ENCODE measurements around the gene TMEM178B.

Gene TMEM178B

DNA sequence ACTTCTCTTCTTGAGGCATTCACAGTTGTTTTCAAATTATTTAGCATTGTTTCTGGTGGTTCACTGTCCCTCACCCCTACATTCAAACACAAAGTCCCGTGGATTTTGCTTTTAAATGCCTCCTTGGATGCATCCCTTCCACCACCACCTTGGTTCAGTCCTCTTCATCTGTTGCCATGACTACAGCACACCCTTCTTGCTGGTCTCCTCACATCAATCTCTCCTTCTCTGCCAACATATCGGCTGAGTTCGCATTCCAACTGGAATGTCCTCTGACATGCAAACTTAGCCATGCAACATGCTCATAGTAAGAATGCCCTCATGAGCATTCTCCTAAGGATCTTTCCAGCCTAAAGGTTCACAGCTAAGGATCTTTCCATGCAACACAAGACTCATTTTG lies 279.1 kb downstream of the TMEM178B start:
- no peak for DNase-seq (ENCODE audit: low read depth)
- TF ChIP-seq, protein P1, sequence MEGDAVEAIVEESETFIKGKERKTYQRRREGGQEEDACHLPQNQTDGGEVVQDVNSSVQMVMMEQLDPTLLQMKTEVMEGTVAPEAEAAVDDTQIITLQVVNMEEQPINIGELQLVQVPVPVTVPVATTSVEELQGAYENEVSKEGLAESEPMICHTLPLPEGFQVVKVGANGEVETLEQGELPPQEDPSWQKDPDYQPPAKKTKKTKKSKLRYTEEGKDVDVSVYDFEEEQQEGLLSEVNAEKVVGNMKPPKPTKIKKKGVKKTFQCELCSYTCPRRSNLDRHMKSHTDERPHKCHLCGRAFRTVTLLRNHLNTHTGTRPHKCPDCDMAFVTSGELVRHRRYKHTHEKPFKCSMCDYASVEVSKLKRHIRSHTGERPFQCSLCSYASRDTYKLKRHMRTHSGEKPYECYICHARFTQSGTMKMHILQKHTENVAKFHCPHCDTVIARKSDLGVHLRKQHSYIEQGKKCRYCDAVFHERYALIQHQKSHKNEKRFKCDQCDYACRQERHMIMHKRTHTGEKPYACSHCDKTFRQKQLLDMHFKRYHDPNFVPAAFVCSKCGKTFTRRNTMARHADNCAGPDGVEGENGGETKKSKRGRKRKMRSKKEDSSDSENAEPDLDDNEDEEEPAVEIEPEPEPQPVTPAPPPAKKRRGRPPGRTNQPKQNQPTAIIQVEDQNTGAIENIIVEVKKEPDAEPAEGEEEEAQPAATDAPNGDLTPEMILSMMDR (IDR thresholded peaks at IDR 0.05; ENCODE audit: control insufficient read depth, extremely low read depth, insufficient read depth) = no peak

DNA sequence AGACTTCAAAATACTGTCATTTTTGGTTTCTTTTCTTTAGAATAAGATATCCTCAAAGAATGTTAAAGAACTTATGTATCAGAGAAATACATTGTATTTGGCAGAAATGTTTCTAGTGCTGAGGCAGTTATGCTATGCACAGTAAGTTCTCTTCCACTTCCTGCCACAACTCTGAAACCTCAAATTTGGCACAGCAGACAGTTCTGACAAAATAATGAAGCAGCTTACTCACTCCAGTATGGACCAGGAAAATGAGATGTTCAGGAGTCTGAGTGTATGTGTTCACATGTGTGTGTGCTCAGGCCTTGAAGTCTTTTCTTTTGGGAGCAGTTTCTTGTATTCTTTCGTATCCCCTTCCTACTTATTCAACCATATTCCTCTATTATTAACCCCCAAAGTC lies 280.4 kb downstream of the TMEM178B start:
- TF ChIP-seq, protein P1 (IDR thresholded peaks at IDR 0.05; ENCODE audit: control insufficient read depth, extremely low read depth, insufficient read depth) = no peak
- no peak for DNase-seq (ENCODE audit: low read depth)
- H3K4me3 ChIP-seq (ENCODE audit: low read depth, low read length) = no peak overlapping the region

More for the DNA sequence above, 279.1 kb downstream of the TMEM178B start:
- H3K4me3 ChIP-seq (ENCODE audit: low read depth, low read length) = no peak overlapping the region

DNA sequence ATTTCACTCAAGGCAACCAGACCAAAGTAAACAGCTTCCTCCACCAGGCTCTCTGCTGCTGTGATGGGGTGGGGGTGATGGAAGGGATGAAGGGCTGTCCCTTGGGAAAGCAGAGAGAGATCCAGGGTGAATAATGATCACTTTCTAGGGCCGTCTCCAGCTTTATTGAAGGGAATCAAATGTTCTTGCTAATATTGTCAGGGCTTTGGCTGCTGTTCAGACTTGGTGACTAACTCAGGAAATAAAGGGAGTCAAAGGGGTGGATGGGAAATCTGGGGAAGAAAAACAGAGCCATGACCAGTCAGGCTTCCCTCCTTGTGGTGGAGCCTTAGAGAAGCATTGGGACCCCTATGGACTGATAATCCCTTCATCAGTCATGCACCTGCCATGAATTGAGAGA lies 281.2 kb downstream of the TMEM178B start:
- H3K4me3 ChIP-seq (ENCODE audit: low read depth, low read length) = no peak overlapping the region
- TF ChIP-seq, protein P1 (IDR thresholded peaks at IDR 0.05; ENCODE audit: control insufficient read depth, extremely low read depth, insufficient read depth) = no peak
- no peak for DNase-seq (ENCODE audit: low read depth)

DNA sequence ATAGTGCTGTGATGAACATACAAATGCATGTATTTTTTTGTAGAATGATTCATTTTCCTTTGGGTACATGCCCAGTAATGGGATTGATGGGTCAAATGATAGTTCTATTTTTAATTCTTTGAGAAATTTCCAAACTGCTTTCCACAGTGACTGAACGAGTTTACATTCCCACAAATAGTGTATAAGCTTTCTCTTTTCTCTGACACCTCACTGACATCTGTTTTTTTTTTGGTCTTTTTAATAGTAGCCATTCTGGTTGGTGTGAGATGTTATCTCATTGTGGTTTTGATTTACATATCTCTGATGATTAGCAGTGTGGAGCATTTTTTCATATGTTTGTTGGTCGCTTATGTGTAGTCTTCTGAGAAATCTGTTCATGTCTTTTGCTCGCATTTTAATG lies 282.3 kb downstream of the TMEM178B start:
- TF ChIP-seq, protein P1 (IDR thresholded peaks at IDR 0.05; ENCODE audit: control insufficient read depth, extremely low read depth, insufficient read depth) = no peak
- H3K4me3 ChIP-seq (ENCODE audit: low read depth, low read length) = no peak overlapping the region
- DNase-seq (ENCODE audit: low read depth) = no peak

DNA sequence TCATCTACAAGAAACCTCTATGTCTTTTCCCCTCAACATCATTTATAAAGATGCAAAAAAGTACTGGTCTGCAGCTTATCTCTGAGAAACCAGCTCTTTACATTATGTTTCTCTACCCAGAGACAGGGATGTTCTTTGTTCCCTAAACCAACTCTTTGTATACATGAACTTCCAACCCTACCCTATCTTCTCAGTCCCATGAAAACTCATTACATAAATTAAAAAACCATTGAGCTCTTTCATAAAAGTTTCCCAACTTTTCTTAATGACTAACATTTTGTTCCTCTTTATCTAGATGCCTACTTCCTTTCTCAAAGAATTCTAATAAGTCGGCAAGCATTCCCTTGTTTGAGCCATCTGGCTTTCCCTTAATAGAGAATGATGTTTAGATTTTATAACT lies 284.5 kb downstream of the TMEM178B start:
- no peak overlapping the region for H3K4me3 ChIP-seq (ENCODE audit: low read depth, low read length)
- no peak for DNase-seq (ENCODE audit: low read depth)
- TF ChIP-seq, protein P1 (IDR thresholded peaks at IDR 0.05; ENCODE audit: control insufficient read depth, extremely low read depth, insufficient read depth) = no peak

DNA sequence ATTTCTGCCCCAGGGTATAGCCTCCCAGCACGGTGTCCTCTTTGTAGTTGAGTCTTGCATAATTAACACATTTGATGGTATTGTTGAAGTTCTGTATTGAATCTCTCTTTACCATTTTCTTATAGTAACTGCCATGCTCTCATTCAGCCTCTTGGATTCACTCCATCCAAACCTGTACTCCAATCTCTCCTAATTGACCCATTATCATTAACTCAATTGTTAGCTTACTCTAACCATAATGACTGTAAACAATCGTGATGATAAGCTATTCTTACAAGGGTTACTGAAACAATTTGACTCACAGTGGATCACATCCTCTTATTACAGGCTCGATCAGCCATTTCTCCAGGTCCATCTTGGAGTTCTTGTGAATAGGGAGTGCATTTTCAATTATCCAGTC lies 285.4 kb downstream of the TMEM178B start:
- TF ChIP-seq, protein P1 (IDR thresholded peaks at IDR 0.05; ENCODE audit: control insufficient read depth, extremely low read depth, insufficient read depth) = no peak
- no peak overlapping the region for H3K4me3 ChIP-seq (ENCODE audit: low read depth, low read length)
- no peak for DNase-seq (ENCODE audit: low read depth)

DNA sequence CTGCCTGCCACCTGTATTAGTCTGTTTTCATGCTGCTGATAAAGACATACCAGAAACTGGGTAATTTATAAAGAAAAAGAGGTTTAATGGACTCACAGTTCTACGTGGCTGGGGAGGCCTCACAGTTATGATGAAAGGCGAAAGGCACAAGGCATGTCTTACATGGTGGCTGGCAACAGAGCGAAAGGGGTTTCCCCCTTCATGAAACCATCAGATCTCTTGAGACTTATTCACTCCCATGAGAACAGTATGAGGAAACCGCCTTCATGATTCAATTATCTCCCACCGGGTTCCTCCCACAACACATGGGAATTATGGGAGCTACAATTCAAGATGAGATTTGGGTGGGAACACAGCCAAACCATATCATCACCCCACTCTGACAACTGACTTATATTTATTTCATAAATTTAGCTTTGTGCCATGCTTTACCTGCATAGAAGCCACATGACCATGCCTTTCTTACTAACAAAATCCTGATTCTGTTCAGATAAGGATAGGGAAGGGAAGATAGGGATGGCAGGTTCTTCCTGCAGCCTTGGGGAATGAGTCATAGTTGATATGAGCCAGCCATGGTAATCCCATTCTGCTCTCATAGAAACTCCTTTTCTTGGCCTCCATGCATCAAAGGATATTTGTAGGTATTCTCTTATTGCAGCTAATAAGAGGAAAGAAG lies 286.0 kb downstream of the TMEM178B start:
- DNase-seq (ENCODE audit: low read depth) = no peak
- TF ChIP-seq, protein P1 (IDR thresholded peaks at IDR 0.05; ENCODE audit: control insufficient read depth, extremely low read depth, insufficient read depth) = no peak

More for the DNA sequence above, 286.0 kb downstream of the TMEM178B start:
- H3K4me3 ChIP-seq (ENCODE audit: low read depth, low read length) = no peak overlapping the region
